CD4-positive, alpha-beta T cell treated with Interleukin-6 for 4 hours (primary cell): ENCODE results near the gene RNF169.
"Not testable (repeated sequence)": the region's sequence is repeated elsewhere in the genome, so short reads cannot be mapped to it uniquely, and the experiment has no call there.

Experiments
- DNase-seq: peaks from one replicate; pipeline ENCODE4 v3.0.0-alpha.2; 2020; ENCODE audit warnings: mixed read lengths

Gene RNF169

DNA sequence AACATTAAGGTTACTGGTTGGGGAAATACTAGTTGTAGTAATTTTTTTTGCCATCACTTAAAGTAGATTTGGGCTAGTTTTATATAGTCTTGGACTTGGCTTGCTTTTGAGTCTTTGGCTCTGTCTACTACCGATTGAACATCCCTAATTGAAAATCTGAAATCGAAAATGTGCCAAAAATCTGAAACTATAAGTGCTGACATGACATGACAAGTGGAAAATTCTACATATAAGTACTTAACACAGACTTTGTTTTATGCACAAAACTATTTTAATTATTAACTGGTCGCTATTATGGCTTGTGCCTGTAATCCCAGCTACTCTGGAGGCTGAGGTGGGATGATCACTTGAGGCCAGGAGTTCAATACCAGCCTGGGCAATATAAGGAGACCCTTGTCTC lies 22.5 kb downstream of the RNF169 start:
- DNase-seq = no peak

DNA sequence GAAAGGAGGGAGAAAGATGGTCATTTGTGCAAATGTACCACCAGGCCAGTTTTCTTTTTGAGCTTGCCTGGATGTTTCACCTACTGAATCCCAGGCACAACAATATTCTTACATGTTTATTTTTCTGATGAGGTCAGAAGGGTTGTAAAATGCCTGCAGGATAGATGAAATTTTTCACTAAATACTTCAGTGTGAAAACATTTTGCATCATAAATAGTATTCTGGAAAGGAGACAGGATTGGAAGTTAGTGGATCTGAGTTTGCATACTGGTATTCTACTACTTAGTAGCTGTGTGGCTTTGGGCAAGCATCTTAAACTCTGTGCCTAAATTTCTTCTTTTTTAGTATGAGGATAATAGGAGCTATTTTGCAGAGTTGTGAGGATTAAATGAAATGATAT lies 24.8 kb downstream of the RNF169 start:
- DNase-seq = no peak

DNA sequence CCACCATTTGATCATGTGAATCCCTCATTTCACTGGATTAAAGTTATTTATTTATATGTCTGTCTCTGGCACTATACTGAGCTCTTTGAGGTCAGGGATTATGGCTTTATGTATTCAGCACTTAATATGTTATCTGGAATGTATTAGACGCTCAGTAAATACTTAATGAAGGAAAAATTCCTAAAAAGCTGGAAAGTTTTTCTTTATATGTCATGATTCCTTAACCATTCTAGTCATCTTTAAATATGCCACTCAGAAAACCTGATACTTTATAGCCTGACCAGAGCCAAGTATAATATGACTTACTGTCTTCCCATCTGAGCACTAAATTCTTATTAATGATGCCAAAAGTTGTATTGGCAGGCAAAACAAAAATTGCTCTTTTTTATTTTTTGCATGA lies 27.1 kb downstream of the RNF169 start:
- no peak for DNase-seq

DNA sequence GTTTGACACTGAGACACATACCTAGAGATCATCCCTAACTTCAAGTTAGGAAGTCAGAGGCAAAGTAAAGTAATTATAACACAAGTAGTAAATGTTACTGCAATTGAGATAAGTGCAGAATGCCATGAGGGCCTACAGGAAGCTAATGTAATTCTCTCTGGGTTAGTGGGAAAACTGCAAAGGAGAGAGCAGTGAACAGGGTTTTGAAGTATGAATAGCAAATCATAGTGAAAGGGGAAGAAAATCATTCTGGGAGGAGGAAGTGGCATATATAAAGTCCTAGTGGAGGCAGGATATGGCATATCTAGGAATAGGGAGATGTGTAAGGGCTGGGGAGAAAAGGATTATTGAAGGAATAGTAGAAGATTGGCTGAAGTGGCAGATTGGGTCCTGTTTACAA lies 27.9 kb downstream of the RNF169 start:
- no peak for DNase-seq

DNA sequence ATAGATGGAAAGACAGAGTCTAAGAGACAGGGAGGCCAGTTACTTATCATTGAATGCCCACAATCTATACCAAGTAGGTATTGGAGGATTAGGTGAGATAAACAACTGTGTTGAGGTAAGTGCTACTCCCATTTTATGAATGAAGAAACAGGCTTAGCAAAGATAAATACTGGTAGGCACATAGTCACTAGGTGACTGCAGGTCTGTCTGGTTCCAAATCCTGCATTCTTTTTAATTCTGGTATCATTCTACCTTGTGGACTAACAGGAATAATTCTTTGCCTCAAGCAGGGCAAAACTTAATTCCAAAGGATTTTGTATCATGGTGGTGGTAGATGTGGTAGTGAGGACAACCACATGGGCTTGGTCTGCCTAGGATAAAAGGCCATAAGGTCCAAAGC lies 28.4 kb downstream of the RNF169 start:
- DNase-seq = no peak

DNA sequence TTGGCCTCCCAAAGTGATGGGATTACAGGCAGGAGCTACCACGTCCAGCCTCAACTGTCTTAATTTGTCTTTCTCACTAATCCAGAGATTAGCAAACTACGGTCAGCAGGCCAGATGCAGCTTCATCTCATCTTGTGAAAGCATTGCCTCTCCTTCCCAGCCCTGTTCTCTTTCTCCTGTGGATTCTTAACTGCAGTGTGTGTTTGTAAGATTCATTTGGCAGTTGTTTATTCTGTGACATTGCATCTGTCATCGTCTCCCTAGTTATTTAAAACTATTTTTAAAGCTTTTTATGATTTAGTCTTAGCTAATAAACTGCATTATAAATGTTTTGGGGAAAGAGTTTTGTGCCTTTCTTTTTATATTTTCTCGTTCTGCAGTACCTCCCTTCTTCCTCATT lies 29.2 kb downstream of the RNF169 start:
- no peak for DNase-seq

DNA sequence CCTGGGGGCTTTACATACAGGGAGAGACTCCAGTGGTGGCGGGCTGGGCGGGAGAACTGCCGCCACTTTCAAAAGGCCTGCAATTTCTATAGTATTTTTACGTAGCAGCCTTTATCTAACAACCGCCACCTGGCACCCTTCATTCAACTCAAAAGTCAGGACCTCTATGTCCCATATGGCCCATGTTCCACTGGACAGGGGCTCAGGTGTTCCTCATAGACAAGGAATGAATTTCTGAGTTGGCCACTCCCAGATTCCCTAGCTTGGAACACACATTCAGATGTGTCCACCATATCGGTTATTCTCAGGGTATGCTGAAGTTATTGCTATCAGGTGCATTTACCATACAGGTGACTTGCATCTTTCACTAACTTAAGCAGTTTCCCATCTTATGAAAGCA lies 29.9 kb downstream of the RNF169 start:
- no peak for DNase-seq

DNA sequence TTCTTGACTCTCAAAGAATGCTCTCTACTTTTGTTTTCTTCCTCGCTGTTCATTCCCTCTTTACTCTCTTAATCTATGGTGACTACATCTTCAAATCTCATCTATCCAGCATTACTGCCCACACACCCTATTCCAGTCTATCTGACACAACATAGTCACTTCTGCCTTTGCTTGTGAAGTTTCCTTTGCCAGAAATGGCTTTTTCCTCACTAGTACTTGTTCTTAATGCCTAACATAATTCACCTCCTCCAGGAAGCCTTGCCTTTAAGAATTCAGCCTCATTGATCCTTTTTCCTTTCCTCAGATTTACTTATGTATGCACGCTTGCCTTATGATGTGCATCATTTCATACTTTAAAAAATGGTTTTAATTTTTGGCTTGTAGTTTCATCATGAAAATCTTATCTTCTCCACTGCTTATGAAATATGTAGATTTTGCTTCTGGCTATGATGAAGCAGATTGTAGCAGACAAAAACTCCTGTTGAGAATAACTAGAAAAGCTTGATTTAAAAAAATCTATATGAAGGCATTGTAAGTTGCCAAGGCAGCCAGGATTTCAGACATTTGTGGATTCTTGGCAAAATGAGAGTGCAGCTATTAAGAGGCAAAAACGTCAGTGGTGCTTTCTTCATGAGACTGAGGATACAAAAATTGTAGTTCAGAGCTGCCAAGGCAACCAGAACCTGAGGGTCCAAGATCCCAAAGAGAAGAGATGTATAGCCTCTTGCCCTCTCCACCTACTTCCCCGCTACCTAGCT lies 31.8 kb downstream of the RNF169 start:
- DNase-seq = no peak

DNA sequence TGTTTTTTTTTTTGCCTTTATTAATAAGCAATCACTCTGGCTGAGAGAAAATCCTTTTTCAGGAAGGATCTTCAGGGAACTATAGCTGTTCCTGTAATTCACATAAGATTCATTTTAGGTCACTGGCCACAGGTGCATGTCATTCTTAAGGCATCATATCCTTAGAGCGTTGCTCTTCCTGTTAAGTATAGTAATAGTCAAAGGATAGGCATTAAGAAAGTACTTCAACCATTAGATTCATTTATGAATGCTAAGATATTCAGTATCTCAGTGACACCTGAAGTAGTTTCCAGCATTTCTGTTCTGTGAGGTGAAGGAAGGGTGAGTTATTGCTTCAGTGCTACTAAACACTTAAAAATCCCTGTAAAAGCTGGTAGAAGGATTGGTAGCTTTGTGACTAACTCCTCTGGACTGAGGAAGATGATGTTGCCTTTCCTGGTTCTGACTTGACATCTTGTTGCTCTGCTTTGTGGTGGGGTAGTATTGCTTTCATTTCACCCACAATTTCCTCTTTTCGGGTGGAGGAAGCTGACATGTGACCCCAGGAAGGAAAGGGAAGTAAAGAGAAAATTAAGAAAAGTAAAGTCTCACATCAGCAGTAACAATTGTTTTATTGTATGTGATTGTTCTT lies 34.7 kb downstream of the RNF169 start:
- peak; percentile 14 for DNase-seq

DNA sequence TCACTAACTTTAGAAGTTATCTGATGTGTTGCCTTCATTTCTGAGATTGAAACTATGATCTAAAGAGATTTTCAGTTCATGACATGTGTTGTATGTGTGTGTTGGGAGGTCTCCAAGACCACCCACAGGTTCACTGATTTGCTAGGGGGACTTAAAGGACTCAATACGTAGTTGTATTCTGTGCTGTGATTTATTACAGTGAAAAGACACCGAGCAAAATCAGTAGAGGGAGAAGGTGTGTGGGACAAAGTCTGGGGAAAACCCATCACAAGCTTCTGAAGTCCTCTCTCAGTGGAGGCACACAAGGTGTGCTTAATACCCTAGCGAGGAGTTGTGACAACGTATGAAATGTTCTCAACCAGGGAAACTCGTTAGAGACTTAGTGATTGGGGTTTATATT lies 35.6 kb downstream of the RNF169 start:
- no peak for DNase-seq

DNA sequence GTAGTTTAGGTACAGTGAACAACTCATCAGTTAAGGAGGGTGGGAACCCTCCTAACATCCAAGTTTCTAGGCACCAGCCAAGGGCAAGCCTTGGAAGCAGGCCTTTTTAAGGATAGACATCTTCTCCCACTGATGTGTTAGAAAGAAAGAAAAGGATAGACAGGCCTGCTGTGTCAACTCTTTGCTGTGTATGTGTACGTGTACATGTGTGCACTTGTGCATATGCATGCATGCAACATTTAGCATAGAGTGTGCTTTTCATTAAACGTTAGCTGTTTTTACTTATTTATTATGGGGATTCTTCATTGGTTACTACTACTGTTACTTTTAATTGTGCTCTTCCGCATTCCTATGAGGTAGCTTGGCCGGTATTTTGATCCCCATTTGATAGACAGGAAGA lies 36.1 kb downstream of the RNF169 start:
- no peak for DNase-seq

DNA sequence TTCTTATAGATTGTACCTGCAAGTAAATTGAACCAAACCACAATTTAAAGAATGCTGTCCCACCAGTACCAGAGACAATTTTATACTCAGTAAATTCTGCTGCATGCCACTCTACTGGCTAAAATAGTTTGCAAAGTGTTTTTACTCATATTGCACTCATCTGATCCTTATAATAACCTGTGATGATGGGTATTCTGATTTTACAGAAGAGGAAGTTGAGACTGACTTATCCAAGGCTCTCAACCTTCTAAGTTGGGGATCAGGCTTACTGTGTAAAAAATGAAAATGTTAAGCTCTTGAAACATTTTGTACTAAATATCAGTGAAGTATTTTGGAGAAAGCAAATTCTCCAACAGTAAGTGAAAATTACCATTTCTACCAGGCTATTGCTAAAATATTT lies 37.9 kb downstream of the RNF169 start:
- DNase-seq = no peak

DNA sequence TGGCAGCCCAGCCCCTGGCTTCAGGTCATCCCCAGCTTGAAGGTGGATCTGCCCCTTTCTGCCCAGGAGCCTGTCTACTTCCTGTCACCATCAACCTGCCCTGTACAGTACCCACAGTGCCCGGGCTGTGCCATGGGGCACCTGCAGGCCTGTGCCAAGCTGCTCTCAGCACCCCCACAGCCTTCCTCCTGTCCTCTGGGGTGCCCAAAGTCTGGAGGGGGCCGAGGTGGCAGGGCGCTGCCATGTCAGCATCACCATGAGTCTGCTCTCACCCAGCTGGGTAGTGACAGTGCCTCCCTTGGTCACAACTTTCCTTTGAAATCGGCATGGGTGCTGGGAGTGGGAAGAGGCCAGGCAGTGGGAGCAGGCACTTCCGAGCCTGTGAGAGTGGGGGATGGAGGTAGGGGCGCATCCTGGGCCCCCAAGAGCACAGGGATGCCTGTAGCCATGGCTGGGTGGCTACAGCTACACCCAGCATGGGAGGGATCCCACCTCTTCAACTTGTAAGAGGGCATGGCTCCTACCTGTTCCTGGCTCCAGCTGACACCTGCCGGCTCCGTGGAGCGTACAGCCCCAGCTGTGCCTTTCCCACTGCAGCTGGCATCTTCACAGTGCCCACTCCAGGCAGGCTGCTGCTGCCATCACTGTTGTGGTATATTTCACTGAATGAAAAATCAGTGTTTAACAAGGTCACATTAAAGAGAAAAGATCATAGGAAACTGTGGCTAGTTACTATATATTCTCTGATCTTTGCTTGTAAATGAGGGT lies 42.9 kb downstream of the RNF169 start:
- no peak for DNase-seq

DNA sequence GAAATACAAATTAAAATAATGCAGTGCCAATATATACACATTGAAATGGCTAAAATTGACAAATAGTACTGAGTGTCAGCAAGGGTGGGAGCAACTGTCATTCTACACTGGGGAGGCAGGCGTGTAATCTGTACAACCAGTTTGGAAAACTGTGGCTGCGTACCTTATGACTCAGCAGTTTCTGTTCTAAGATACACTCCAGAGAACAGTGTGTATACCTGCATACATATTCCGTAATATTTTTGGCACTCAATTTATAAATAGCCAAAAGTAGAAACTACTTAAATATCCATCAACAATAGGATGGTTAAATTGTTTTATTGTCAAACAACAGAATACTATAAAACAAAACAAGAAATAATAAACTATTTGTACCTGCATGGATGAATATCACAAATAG lies 57.6 kb downstream of the RNF169 start:
- no peak for DNase-seq

DNA sequence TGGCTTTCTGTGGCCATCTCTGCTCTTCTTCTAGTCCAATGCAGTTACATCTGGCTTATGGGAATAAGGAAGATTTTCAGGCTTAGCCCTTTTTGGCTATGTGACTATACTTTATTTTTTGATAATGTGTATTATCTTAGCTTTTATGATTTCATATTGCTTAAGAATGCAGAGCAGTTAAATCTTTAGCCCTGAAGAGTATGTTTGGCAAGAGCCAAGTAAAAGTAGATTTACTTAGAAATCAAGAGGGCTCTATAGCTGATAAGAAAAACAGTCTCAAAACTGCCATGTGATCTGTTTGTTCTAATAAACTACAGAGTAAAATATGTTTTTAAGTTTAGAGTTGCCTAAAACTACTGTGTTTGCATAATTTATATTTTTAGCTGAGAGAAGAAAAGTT lies 61.2 kb downstream of the RNF169 start:
- no peak for DNase-seq

DNA sequence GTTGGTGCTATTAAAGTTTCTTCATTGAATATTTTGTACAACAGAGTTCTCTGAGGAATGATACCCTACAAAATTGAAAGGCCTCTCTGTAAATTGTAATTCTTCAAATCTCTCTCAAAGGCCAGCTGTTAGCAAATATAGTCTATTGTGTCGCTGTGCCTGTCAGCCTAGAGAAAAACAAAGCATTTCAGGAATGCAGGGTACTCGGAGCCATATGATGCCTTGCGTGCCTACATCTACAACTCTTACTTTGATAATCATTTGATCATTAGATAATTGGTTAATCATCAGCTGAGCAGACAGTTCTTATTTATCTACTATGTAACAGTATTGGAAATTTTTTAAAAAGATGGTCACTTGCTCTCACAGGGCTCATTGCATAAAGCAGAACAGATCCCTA lies 67.3 kb downstream of the RNF169 start:
- DNase-seq = no peak

DNA sequence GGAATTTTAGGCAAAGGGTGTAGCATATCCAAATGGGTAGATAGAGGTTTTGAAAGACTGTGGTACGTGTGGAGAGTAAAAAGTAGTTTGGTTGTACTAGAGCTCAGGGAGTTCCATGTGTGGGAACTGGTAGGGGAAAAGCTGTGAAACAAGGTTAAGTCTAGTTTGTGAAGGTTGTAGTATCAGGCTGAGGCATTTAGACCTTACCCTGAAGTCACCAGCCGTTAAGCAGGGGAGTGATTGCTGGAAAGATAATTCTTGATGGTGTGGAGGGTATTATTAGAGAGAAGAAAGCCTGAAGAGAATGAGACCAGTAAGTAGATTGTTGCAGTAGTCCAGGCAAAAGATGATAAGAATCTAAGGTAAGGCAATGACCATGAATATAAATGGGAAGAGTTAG lies 68.0 kb downstream of the RNF169 start:
- no peak for DNase-seq

DNA sequence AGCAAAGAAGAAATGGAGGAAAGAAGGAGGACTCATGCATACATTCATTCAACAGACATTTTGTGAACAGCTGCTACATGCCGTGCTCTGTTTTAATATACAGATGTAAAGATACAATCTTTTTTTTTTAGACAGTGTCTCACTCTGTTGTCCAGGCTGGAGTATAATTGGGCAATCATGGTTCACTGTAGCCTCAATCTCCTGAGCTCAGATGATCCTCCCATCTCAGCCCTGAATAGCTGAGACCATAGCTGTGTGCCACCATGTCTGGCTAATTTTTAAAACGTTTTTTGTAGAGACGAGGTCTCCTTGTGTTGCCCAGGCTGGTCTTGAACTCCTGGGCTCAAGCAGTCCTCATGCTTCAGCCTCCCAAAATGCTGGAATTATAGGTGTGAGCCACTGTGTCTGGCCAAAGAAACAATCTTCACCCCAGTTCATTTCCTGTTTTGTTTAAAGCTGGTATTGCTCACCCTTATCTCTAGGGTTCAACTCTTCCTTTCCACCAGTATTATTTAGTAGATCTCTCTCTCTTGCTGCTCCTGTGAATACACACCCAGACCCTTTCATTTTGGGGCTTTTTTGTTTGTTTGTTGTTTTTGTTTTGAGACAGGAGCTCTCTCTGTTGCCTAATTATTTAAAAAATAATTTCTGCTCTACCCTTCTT lies 69.8 kb downstream of the RNF169 start:
- DNase-seq = no peak

DNA sequence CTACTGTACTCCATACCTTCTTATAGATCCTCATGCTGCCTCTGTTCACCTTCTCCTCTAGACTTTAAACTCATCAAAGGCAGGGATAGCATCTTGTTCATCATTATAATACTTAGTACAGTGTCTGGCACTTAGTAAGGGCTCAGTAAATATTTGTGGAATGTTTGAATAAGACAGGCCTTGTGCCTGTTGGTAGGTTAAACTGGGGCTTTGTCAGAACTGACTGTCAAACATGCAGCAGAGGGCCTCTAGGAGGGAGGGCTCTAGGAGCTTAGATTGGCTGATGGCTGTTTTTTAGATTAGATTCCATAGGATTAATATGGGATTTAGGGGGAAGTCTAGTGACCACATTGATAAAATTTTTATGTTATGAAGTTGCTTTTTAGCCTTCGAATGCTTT lies 70.8 kb downstream of the RNF169 start:
- DNase-seq = no peak

DNA sequence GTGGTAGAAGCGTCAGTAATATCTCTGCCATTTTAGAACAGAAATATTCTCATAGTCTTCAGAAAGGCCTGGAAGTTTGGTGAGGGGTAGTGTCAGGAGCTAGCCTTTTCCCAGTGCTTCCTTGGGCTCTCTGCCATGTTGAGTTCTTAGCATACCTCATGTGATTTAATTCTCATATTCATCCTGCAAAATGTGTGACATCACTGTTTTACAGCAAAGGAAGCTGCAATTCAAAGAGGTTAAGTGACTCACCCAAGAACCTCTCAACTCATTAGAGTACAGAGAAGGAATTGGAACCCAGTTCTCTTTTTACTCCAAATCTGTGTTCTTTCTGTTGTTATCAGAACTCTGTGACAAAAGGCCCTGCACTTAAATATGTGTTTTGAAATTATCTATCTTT lies 72.1 kb downstream of the RNF169 start:
- DNase-seq = no peak

DNA sequence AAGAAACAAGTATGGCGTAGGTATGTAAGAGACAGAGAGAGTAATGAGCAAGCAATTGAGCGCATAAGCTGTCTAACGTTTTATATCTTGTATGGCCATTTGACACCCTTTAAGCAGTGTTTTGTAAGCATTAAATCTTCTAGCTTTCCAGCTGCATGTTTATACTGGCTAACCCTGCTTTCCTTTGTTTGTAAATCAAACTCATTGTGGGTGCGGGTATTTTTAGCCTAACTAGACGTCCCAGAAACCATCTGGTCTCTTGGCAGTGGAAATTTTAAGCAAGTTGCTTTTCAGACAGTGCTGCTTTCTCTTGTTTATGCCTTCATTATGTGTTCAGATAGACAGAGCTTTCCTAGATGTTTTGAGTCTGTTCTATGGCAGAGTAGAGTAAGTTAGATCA lies 73.5 kb downstream of the RNF169 start:
- DNase-seq = no peak

DNA sequence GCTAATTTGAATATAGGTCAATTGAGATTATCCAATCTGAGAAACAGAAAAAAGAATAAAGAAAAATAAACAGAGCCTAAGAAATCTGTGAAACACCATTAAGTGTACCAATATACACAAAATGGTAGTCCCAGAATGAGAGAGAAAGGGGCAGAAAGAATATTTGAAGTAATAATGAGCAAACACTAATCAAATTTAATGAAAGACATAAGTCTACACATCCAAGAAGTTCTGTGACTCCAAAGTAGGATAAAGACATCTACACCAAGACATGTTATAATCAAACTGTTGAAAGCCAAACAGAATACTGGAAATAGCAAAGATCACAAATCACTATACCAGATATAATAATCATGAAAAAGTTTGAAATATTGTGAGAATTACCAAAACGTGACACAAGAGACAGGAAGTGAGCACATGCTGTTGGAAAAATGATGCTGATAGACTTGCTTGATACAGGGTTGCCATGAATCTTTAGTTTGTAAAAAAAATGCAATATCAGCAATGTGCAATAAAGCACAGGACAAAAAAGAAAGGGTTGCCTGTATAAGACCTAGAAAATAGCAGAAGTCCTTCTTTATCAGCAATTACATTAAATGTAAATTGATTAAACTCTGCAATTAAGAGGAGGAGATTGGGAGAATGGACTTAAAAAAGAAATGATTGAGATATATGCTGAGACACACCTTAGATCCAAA lies 75.8 kb downstream of the RNF169 start:
- DNase-seq = no peak

DNA sequence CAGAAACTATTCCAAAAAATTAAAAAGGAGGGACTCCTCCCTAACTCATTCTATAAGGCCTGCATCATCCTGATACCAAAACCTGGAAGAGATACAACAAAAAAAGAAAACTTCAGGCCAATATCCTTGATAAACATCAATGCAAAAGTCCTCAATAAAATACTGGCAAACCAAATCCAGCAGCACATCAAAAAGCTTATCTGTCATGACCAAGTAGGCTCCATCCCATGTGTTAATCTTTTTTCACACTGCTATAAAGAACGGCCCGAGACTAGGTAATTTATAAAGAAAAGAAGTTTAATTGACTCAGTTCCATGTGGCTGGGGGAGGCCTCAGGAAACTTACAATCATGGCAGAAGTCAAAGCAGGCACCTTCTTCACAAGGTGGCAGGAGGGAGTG lies 76.9 kb downstream of the RNF169 start:
- not testable (repeated sequence) for DNase-seq
